GM12891 (cell line): ENCODE data around the gene PATZ1.

Experiments used
- POLR2A ChIP-seq: IDR thresholded peaks from 2 replicates; pipeline ENCODE4 v1.6.1; 2011; ENCODE audit warnings: low read depth, low read length, control low read depth
- POLR2AphosphoS5 ChIP-seq: IDR thresholded peaks from 2 replicates; pipeline ENCODE4 v1.6.1; 2011; ENCODE audit warnings: low read depth, low read length, control low read depth
- POU2F2 ChIP-seq: IDR thresholded peaks from 2 replicates; pipeline ENCODE4 v1.6.1; 2011; ENCODE audit warnings: low read depth, mild to moderate bottlenecking, control low read depth, low read length, moderate library complexity
- SPI1 ChIP-seq: IDR thresholded peaks from 2 replicates; pipeline ENCODE4 v1.6.1; 2011; ENCODE audit warnings: low read depth, low read length, control low read depth
- TAF1 ChIP-seq: IDR thresholded peaks from 2 replicates; pipeline ENCODE4 v1.6.1; 2011; ENCODE audit warnings: low read depth, low read length, control low read depth

DNA sequence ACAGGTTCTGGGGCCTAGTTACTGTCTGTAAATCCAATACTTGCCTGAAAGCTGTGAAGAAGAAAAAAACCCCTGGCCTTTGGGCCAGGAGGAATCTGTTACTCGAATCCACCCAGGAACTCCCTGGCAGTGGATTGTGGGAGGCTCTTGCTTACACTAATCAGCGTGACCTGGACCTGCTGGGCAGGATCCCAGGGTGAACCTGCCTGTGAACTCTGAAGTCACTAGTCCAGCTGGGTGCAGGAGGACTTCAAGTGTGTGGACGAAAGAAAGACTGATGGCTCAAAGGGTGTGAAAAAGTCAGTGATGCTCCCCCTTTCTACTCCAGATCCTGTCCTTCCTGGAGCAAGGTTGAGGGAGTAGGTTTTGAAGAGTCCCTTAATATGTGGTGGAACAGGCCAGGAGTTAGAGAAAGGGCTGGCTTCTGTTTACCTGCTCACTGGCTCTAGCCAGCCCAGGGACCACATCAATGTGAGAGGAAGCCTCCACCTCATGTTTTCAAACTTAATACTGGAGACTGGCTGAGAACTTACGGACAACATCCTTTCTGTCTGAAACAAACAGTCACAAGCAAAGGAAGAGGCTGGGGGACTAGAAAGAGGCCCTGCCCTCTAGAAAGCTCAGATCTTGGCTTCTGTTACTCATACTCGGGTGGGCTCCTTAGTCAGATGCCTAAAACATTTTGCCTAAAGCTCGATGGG lies 67.4 kb downstream of the PATZ1 start:
- TF ChIP-seq POLR2AphosphoS5, result no peak
- no peak for TF ChIP-seq POLR2A
- TF ChIP-seq TAF1, result no peak
- TF ChIP-seq SPI1, result no peak
- TF ChIP-seq POU2F2, result no peak
